NT2/D1 (cell line): ENCODE measurements around the gene MRPL55.

Source experiments
- SUZ12 ChIP-seq: IDR thresholded peaks from 2 replicates; pipeline ENCODE4 v1.6.1; 2011; ENCODE audit not compliant: insufficient read length, insufficient read depth; ENCODE audit errors: extremely low read depth
- YY1 ChIP-seq: IDR thresholded peaks from 2 replicates; pipeline ENCODE4 v1.6.1; 2011; ENCODE audit not compliant: insufficient read length, insufficient read depth

DNA sequence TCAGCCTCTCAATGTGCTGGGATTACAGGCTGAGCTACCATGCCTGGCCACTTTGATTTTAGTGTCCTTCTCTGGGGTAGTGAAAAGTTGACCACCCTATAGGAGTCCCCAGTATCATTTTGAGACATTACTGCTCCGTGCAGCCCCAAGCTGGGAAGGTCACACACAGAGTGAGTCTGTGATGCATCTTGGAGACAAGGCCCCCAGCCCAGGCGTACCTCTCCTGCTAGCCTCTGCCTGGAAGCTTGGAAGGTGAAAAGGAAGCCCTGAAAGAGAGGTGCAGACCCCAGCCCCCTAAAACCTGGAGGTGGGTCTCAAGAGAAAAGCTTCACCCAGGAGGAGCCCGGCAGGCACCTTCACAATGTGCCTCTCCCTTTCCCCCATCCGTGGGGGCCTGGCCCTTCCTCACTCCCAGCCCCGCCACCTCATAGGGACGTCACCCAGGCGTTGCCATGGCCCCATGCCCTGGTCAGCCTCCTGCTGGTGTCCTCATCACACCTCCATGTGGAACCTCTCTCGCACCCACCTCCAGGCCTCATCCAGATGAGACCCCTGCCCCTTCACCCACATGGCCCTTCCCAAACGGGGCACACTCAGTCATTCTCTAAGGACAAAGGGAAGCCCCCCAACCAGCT lies 32.2 kb downstream of the MRPL55 start:
- TF ChIP-seq SUZ12: no peak
- no peak for TF ChIP-seq YY1
